Measurements from ENCODE around the gene ANKLE2.
"Not testable (repeated sequence)": the region's sequence is repeated elsewhere in the genome, so short reads cannot be mapped to it uniquely, and the experiment has no call there.

ANKLE2 gene

GRCh38 chr12:132761032-132761920 is at the start of gene ANKLE2:
ANKLE2 (minus strand) TSS chr12:132761832; CDS start chr12:132761798, 34 bp downstream.
- DNase-seq, result peak; percentile 65

- peak; percentile 21 for DNase-seq
Measured at GRCh38 chr12:132809391-132809790, 47.8 kb upstream of the ANKLE2 start.

- DNase-seq, result no peak
Measured at GRCh38 chr12:132807295-132808092, 45.9 kb upstream of the ANKLE2 start.

GRCh38 chr12:132806857-132807256 is 45.2 kb upstream of the ANKLE2 start:
- DNase-seq, result no peak

- DNase-seq, result no peak
Measured at GRCh38 chr12:132804426-132804861, 42.8 kb upstream of the ANKLE2 start.

- DNase-seq, result no peak
Measured at GRCh38 chr12:132803888-132804287, 42.3 kb upstream of the ANKLE2 start.

- no peak for DNase-seq
Measured at GRCh38 chr12:132803125-132803524, 41.5 kb upstream of the ANKLE2 start.

DNA sequence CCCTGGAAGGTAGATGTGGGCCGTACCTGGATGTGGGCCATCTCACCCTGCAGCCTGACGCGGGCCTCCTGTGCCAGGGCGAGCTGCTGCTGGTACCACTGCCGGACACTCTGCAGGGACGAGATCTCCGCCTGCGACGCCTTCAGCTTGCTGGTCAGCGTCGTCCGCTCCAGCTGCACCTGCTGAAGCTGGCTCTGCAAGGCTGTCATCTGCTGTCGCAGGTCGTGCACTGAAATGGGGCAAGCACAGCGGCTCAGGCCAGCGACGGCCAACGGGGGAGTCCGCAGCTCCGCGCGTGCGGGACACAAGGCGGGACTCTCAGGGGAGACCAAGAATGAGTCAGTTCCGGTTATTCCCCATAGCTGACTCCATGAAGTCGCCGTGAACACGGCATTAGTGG is 40.1 kb upstream of the ANKLE2 start:
- DNase-seq, result no peak

GRCh38 chr12:132798836-132799235 is 37.2 kb upstream of the ANKLE2 start:
- DNase-seq, result no peak

DNA sequence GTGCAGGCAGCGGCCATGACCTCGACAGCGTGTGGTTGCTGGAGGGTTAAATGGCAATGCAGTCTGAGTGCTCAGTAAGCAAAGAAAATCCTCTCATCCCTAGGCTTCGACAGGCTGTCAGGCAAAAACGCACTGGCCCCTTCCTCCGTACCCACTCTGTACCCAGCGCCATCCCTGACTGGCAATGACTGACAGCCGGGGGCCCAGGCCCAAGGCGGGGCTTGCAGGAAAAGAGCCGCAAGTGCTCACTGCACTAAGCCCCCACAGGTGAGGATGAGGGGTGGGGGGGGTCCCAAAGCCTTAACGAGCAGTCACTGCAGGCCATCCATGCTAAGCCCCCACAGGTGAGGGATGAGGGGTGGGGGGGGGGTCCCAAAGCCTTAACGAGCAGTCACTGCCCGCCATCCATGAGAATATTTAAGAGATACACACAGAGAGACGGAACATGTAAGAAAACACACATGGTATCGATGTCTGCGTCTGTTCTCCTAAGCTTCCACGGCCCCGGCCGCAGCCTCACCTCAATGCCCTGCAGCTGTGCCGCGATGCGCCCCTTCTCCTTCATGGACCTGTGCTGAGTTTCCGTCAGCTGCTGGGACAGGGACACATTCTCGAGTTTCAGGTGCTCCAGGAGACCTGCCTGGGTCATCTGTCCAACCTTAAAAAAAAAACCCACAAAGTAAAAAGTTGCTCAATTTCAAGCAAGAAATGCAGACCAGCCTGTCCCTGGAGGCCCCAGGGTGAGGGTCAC is 36.4 kb upstream of the ANKLE2 start:
- no peak for DNase-seq

GRCh38 chr12:132795847-132796246 is 34.2 kb upstream of the ANKLE2 start:
- DNase-seq, result no peak

- DNase-seq, result not testable (repeated sequence)
Measured at GRCh38 chr12:132791940-132792339, 30.3 kb upstream of the ANKLE2 start.

DNA sequence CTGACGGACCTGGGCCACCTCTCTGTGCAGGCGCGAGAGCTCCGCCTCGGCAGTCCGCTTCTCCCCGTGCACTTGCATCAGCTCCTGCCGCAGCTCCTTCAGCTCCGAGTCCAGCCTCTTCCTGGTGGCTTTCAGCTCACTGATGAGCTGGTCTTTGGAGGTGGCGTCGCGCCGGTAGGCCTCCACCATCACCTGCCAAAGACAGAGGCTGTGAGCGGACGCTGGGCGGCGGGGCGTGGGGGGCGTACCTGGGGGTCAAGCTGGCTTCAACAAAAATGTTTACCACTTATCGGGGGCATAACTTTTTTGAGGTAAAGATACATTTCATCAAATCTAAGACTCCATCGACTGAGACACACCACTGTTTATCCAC is 27.5 kb upstream of the ANKLE2 start:
- no peak for DNase-seq

GRCh38 chr12:132788375-132789098 is 26.9 kb upstream of the ANKLE2 start:
- no peak for DNase-seq

DNA sequence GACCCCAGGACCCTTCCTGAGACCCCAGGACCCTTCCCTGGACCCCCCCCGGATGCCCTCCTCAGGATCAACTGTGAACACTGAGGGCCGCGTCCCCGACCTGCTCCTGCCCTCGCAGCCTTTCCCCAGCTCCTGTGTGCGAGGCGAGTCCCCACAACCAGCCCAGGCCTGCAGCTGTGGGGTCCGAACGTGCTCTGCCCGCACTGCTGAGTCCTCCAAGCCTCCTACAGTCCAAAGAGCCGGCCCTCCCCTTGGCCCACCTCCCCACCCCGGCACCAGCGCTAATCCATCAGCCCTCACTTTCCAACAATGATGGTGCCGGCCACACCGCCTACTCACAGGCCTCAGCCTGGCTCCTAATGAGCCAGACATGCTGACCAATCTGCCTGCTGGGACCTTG is 26.2 kb upstream of the ANKLE2 start:
- no peak for DNase-seq

DNA sequence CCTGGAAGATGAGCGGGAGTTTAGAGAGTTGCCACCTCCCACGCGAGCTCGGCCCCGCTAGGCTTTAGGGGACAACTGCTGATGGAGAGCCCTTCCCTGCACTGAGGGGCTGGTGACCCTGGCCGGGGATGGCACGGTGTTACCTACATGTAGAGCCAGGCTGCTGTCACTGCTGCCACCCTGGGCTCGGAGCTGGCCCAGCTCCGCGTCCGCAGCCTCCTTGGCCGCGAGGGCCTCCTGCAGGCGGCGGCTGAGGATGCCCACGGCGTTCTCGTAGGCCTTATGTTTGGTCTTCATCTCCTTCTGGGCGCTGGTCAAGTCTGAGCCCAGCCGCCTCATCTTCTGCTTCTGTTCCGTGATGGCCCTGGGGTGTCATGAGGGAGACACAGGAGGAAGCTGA is 24.6 kb upstream of the ANKLE2 start:
- DNase-seq, result no peak

DNA sequence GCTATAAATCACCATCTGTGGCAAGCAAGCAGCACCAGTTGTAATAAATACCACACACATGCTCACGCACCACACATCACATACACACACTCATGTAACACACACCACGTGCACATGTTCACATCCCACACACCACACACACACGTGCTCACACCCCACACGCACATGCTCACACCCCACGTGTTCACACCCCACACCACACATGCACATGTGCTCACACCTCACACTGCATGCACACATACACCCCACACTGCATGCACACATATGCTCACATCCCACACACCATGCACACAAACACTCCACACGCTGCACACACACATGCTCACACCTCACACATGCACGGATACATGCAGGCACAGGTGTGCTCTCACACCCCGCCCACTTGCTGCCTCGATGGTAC is 22.9 kb upstream of the ANKLE2 start:
- DNase-seq, result no peak

- DNase-seq, result no peak
Measured at GRCh38 chr12:132783917-132784531, 22.4 kb upstream of the ANKLE2 start.

- DNase-seq, result no peak
Measured at GRCh38 chr12:132781938-132782337, 20.3 kb upstream of the ANKLE2 start.

GRCh38 chr12:132779781-132780353 is 18.2 kb upstream of the ANKLE2 start:
- no peak for DNase-seq

DNA sequence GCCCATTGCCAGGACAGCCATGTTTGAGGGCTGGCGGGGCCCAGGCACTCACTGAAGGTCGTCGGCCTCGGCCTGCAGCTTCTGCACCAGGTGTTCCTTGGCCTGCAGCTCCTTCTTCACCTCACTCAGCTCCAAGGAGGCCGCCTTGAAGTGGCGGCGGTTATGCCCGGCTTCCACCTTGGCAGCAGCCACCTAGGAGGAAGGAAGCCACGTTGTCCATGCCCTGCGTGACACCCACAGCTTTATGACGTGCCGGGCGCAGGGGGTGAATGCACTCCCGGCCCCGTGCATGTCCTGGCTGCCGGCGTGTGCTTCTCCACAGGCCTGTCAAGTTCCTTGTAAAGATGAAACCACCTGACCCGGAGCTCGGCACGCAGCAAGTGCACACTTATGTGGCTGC is 16.0 kb upstream of the ANKLE2 start:
- DNase-seq, result no peak
